ENCODE measurements around the gene ULK2. TPM values are rescaled to one million over a fixed set of nuclear protein-coding genes. Genes with fewer than 3 reads are reported as not detected.

Gene ULK2
- total RNA-seq, 2 donors from 2014 or later: 3.5 to 7.0 TPM

- Histone ChIP-seq H3K4me1 (peaks cover 3% of the 10 kb centered on the region), H3K9ac (ENCODE audit: low read depth in 2 of 2, low read length in 2 of 2) (peak overlapping the region; percentile 69 to 78), H3K36me3 (no peaks in the 10 kb centered on the region), H3K27me3 (no peaks in the 10 kb centered on the region), H3K4me3 (peak overlapping the region; percentile 42), H3K9me3 (no peaks in the 10 kb centered on the region), H3K27ac (peak overlapping the region; percentile 75)
- peak; percentile 98 for TF ChIP-seq CTCF (IDR thresholded peaks at IDR 0.05)
- DNase-seq: peak; percentile 97
- intact Hi-C loops (cut with DNase I): loop anchor here (10.0 kb wide), 1 partner anchor 70 kb away; no protein-coding TSS in a partner anchor
These were observed 122.6 kb downstream of the ULK2 start for GRCh38 chr17:19744922-19745757.

- Histone ChIP-seq H3K36me3 (no peaks in the 10 kb centered on the region), H3K27me3 (no peaks in the 10 kb centered on the region), H3K27ac (peak overlapping the region; percentile 75), H3K4me1 (peaks cover 3% of the 10 kb centered on the region), H3K9me3 (no peaks in the 10 kb centered on the region), H3K4me3 (peak overlapping the region; percentile 42), H3K9ac (ENCODE audit: low read depth in 2 of 2, low read length in 2 of 2) (peak overlapping the region; percentile 68 to 72)
- no peak for TF ChIP-seq CTCF (IDR thresholded peaks at IDR 0.05)
- intact Hi-C loops (cut with DNase I): loop anchor here (10.0 kb wide), 1 partner anchor 70 kb away; no protein-coding TSS in a partner anchor
- peak; percentile 52 for DNase-seq
These were observed 123.2 kb downstream of the ULK2 start for GRCh38 chr17:19744492-19744891.

GRCh38 chr17:19743101-19744100 lies 124.3 kb downstream of the ULK2 start:
- no peaks in the 10 kb centered on the region for H3K36me3 ChIP-seq
- DNase-seq: no peak
- no peaks in the 10 kb centered on the region for H3K9me3 ChIP-seq
- H3K4me1 ChIP-seq: peaks cover 3% of the 10 kb centered on the region
- H3K27me3 ChIP-seq: no peaks in the 10 kb centered on the region
- no peak overlapping the region for H3K27ac ChIP-seq
- intact Hi-C loops (cut with DNase I): loop anchor here (10.0 kb wide), 1 partner anchor 69 kb away; no protein-coding TSS in a partner anchor
- TF ChIP-seq CTCF (IDR thresholded peaks at IDR 0.05): no peak
- H3K4me3 ChIP-seq: no peak overlapping the region
- no peak overlapping the region for H3K9ac ChIP-seq (ENCODE audit: low read depth in 2 of 2, low read length in 2 of 2)

- H3K4me1 ChIP-seq: peaks cover 3% of the 10 kb centered on the region
- H3K27ac ChIP-seq: no peak overlapping the region
- DNase-seq: no peak
- TF ChIP-seq CTCF (IDR thresholded peaks at IDR 0.05): no peak
- no peak overlapping the region for H3K9ac ChIP-seq (ENCODE audit: low read depth in 2 of 2, low read length in 2 of 2)
- no peak overlapping the region for H3K4me3 ChIP-seq
- no peaks in the 10 kb centered on the region for H3K9me3 ChIP-seq
- H3K27me3 ChIP-seq: no peaks in the 10 kb centered on the region
- intact Hi-C loops (cut with DNase I): loop anchor here (10.0 kb wide), 1 partner anchor 68 kb away; no protein-coding TSS in a partner anchor
- no peaks in the 10 kb centered on the region for H3K36me3 ChIP-seq
These were observed 125.2 kb downstream of the ULK2 start for GRCh38 chr17:19742495-19742894.

GRCh38 chr17:19741832-19742457 lies 125.8 kb downstream of the ULK2 start:
- no peaks in the 10 kb centered on the region for H3K9me3 ChIP-seq
- peaks cover 3% of the 10 kb centered on the region for H3K4me1 ChIP-seq
- TF ChIP-seq CTCF (IDR thresholded peaks at IDR 0.05): no peak
- no peak overlapping the region for H3K27ac ChIP-seq
- DNase-seq: no peak
- H3K4me3 ChIP-seq: no peak overlapping the region
- intact Hi-C loops (cut with DNase I): loop anchor here (10.0 kb wide), 1 partner anchor 67 kb away; no protein-coding TSS in a partner anchor
- no peaks in the 10 kb centered on the region for H3K27me3 ChIP-seq
- no peaks in the 10 kb centered on the region for H3K36me3 ChIP-seq
- no peak overlapping the region for H3K9ac ChIP-seq (ENCODE audit: low read depth in 2 of 2, low read length in 2 of 2)

Data from colonic mucosa (tissue), 4 donors.